Stimulated activated CD8-positive, alpha-beta memory T cell treated with anti-CD3 and anti-CD28 coated beads, Interleukin-7, amount 100 ng/mL, for 48 hours (primary cell): Measurements from ENCODE around the gene CPSF3.

ENCODE experiments used
- DNase-seq, 2 donors: peaks; one replicate each; pipeline ENCODE4 v3.0.0-alpha.2; 2020; ENCODE audit warnings: low read depth in 1 of 2; ENCODE audit errors: extremely low read depth in 1 of 2

The CPSF3 gene

DNA sequence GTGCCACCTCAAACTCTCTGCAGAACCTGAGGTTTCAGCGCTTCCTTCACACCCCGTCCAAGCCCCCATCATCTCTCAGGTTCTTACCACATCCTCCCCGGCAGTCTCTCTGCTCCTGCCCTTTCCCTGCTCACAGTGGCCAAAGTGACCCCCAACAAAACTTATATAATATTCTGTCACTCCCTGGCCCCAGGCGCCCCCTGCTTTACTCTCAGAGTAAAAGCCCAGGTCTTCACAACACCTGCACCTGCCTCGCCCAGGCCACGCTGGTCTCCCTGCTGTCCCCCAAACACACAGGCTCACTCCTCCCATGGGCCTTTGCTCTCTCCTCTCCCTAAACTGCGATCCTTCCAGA lies 6.5 kb upstream of the CPSF3 start:
- DNase-seq: no peak

DNA sequence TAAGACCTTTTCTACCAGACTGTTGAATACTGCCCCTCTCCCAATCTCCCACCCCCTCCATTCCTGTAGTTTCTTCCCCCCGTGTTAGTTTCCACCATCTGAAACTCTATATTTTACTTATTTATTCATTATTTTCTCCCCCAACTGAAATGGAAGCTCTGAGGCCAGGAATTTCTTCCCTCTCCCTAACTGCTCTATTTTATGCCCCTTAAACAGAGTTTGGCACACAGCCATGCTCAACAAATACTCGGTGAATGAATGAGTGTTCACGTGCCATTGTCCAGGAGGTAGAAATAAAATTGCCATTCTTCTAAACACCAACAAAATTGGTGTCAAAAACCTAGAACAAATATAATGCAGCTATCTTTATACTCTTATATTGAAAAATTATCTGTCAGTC lies 5.7 kb upstream of the CPSF3 start:
- no peak for DNase-seq

DNA sequence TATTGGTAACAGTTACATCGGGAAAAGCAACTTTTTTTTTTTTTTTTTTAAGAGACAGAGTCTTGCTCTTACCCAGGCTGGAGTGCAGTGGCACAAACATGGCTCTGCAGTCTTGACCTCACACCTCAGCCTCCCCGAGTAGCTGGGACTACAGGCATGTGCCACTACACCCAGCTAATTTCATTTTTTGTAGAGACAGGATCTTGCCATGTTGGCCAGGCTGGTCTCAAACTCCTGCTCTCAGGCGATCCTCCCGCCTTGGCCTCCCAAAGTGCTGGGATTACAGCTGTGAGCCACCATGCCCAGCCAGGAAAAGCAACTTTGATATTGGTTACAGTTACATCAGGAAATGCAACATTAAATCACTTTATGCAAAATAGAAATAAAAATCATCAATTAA lies 4.7 kb upstream of the CPSF3 start:
- no peak for DNase-seq

DNA sequence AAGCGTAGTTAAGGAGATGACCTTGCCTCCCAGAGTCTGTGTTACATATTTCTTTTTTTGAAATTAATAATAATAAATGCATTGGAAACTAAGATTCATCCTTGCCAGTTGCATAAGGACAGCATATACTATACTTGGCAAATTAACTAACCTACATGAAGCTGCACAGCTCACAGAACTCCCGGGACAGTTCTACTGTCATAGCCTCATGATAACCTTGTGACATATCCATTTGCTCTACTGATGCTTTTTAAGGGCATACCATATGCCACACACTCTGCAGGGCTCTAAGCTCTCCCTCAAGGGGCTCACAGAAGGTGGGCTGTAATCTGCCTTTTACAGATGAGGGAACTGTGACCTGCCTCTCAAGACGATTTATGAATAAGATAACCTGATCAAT lies 3.9 kb upstream of the CPSF3 start:
- DNase-seq: no peak

DNA sequence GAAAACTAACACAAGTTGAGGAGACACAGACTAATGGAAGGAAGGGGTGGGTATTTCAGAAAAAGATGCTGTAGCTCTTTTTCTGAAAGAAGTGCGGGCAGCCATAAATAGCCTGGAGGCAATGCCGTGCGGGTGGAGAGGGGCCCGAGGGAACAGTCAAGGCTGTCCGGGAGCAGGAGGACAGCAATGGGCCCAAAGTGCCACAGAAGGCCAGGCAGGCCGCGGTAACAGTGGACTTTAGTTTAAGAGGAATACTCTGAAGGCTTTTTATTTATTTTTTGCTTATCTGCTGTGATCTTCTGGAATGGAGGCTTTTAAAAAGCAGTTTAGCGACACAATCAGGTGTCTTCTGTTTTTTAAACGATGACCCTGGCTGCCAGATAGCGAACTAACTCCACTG lies 3.0 kb upstream of the CPSF3 start:
- no peak for DNase-seq

DNA sequence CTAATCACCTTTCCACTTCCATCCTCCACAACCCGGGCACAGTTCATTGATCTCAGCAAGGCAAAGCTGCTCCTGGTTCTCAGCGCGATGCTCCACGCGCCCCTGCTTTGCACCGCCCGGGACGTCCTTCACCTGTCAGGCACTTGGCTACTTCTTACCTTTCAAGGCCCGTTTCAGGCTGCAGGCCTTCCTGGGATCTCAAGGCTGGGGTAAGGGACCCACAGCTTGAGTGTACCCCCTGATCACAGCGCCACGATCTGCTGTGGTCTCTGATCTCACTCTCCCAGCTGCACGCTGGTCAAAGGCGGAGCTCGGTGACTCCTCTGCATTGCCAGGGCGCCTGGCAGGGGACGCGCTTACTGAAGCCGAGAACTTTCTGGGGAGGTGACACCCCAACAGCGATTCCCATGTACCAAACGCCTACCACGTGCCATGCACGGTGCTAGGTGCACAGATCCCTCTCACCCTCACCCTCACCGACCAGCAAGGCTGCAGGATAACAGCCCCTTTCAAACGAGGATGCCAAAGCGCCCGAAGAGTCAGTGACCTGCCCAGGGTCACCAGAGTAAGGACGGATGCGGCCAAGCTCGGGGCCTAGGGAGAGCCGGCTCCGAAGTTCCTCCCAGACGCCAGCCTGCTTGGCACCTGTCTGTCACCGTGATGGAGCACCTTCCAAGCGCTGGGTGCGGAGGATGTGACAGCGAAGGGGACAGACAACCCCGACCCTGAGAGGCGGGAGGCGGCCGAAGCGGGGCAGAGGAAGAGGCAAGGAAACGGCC lies 944 bp upstream of the CPSF3 start:
- DNase-seq: peak; percentile 25 to 57

DNA sequence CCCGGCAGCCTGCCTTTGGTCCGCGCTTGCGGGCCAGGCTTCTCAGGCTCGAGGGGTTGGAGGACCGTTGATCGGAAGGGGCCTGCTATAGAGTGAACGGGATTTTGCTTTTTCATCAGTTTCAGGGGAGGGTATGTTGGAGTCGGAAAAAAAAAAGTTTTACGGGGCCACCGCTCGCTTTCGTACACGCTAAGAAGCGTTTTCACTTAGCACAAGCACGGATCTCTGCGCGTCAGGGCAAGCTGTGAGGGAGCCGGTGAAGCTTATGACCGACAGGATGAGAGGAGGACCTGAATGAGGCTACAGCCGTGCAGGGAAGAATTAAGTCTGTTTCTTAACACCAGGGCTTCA lies 443 bp downstream of the CPSF3 start:
- no peak for DNase-seq

DNA sequence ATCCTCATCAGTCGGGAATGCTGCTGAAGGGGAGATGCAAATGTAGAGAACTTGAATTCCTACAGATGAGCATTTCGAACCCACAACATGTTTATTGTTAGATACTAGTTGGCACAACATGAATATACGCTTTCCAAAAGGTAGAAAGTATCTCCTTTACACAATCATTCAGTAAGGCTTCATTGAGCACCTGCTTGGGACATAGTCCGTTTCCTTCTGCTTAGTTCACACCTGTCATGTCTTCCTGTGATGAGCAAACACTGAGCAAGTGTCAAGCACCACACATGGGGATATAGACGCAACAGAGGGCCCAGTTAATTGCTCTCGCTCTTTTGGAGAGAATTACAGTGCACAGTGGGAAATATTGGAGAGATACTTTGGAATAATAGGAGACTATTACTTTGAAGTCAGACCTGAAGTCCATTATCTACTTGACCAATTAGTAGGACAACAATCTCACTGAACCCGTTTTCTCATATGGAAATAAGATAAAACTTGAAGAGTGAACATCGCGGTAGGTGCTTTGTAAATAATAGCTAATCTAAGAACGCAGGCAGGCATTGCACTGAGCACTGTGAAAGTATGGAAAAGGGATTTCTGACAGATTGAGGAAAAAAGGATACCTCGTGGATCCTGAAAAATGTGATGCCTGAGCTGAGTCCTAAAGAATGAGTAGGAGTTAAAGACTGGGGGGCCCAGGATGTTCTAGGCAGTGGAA lies 1.2 kb downstream of the CPSF3 start:
- no peak for DNase-seq

DNA sequence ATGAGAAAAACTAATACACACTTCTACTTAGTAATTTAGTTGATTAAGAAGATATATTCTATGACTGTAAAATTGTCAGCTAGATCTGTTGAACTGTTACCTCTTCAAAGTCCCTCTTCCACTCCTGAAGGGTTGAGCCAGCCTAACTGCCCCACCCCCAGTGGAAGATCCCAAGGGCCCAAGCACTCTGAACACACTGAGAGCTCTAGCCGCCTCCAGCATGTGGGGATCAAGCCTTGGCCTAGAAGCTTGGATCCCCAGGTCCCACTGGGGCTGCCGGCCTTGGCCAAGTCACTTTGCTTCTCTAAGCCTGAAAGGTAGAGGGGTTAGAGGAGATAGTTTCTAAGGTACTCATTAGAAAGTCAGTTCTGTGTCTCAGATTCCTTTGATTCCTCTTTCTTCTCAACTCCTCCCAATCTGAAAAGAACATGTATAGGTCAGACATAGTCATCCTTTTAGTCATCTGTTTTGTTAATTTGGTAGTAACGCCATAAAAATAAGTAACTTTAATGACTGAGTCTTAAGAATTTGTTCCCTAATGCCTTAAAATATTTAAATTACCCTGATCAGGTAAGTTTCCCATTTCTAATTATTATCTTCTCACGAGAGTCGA lies 5.6 kb downstream of the CPSF3 start:
- no peak for DNase-seq

DNA sequence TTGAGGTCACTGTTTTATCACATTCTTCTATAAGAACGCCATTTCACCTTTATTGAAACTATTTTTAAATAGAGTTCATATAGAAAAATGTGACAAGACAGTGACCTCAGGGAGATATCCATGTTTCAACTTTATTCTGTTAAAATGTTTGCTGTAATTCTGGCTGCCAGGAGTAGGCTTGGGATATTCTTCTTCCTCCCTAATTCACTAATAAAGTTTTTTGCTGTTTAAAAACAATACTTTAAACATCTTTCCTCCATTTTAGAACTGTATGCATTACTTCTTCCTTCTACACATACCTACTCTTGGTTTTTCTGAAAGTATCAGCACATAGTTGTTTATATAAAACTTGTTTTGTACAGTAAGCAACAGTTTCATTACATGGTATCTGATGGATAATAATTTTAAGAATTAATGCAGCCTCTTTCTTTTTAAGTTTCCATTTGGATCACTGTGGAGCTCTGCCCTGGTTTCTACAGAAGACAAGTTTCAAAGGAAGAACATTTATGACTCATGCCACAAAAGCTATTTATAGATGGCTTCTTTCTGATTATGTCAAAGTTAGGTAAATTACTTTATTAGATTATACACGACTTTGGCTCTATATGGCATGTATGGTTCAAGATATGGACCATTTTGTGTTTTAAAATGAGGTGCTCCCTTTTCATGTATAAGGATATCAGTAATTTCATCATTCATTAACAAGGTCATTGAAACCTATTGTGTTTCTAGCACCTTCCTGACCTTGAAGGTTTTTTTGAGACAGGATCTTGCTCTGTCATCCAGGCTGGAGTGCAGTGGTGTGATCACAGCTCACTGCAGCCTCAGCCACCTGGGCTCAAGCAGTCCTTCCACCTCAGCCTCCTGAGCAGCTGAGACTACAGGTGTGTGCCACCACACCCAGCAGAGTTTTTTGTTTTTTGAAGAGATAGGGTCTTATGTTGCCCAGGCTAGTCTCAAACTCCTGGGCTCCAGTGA lies 7.2 kb downstream of the CPSF3 start:
- DNase-seq: no peak

DNA sequence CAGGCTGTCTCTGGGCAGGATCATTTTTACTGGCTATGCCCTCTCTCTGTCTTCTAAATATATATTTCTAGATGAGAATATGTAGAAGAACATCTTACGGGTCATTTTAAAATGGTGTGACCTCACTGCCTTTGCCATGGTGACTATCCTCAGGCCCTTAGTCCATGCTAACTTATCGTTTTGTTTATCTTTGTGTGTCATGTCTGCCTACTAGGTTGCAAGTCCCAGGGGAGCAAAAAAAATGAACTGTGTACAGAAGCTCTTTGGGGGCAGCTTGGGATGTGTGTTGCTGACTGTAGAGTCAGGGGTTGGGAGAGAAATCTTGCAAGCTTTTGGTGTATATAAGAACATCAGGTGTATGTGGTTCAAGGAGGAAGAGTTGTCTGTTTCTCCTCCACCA lies 11.0 kb downstream of the CPSF3 start:
- DNase-seq: no peak

DNA sequence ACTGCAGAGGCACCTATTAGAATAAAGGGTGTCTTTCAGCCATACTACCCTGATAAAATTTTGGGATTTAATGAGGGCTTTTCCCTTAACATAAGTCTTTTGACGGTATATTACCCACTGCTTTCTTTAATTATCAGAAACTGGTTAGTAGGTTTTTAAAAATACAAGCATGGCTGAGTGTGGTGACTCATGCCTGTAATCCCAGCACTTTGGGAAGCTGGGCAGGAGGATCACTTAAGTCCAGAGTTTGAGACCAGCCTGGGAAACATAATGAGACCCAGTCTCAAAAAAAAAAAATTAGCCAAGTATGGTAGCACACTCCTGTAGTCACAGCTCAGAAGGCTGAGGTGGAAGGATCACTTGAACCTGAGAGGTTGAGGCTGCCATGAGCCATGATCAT lies 16.1 kb downstream of the CPSF3 start:
- DNase-seq: no peak

DNA sequence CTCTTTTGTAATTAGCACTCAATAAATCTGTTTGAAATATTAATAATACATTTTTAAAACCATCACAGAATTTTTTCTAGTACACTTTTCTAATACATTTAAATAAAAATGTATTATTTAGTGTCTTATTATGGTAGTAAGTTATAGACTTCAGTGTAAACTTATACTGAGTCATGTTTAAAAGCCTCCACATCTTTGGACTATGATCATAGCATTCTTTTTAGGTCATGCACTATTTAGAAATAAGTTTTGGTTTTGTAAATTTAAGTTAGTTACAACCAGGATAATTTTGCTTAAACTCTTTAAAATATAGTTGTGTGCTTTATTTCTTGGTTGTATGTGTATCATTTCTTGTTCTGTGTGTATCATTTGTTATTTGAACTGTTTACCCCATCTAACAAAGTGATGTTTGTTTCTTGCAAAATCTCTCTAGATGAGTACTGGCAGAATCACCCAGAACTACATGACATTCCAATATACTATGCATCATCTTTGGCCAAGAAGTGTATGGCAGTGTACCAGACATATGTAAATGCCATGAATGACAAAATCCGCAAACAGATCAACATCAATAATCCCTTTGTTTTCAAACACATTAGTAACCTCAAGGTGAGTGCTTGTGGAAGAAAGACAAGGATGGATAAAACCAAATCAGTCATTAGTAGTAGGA lies 16.7 kb downstream of the CPSF3 start:
- no peak for DNase-seq

DNA sequence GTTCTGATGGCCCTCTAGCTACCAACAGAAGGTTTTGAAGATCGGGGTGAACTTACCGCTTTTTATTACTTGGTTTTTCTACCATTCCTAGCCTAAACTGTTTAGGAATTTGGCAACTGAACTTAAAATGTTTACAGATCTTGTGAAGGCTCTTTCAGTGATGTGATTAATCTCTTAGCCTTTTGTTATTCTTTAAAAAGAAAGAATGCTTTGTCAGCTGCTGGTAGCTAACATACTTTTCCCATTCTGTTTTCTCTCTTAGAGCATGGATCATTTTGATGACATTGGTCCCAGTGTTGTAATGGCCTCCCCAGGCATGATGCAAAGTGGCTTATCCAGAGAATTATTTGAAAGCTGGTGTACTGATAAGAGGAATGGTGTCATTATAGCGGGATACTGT lies 18.1 kb downstream of the CPSF3 start:
- no peak for DNase-seq

DNA sequence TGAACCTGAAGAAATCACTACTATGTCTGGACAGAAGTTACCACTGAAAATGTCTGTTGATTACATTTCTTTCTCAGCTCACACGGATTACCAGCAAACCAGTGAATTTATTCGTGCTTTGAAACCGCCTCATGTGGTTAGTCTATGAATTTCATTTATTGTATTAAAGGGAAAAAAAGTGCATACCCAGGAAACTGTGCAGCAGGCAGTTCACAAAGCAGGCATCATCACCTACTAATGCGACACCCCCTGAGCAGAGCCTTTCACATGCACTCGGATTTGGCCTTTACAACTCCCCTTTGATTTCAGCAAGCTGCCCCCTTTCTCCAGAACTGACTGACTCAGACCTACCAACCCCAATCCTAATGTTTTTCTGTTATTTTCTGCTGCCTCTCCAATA lies 20.1 kb downstream of the CPSF3 start:
- no peak for DNase-seq

DNA sequence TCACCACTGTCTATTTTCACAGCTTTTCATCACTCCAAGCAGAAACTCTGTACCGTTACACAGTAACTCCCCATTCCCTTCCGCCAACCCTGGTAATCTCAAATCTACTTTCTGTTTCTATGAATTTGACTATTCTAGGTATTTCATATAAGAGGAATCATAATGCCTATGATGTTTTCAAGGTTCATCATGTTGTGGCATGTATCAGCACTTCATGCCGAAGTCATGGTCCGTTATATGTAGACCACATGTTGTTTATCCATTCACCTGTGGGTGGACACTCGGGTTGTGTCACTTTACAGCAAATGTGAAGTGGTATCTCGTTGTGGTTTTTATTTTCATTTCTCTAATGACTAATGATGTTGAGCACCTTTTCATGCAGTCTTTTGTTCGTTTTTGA lies 21.6 kb downstream of the CPSF3 start:
- no peak for DNase-seq

DNA sequence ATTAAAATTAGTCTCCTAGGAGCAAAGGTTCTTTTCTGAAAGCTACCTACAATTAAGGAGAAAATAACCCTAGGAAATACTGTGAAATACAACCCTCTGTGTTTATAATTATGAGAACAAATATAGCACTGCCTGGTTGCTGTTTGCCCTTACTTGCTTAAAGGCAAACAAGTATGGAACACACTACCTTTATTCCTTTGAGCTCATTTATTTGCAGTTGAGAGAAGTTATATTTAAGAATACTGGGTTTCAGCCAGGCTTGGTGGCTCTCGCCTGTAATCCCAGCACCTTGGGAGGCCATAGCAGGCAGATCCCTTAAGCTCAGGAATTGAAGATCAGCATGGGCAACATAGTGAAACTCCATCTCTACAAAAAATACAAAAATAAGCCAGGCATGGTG lies 27.8 kb downstream of the CPSF3 start:
- no peak for DNase-seq

DNA sequence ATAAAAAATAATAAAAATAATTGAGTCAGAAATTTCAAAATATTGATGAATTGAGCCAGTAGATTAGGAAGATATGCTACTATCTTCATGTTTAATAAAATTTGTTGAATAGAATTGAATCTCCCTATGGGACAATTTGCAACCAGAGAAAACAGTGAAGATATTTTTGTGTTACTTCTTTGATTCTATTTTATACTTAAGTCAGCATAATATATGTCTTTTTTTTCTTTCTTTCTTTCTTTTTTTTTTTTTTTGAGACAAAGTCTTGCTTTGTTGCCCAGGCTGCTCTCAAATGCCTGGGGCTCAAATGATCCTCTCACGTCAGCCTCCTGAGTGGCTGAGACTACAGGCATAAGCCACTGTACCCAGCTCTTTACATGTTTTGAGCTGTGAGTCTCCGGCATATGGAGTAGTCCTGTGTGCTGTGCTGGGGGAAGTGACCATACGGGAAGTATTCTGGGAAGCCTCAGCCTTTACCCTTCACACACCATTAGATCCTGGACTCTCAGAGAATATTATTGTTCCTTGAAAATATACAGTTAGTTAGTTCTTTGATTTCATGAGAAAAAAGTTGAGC lies 37.1 kb downstream of the CPSF3 start:
- no peak for DNase-seq

DNA sequence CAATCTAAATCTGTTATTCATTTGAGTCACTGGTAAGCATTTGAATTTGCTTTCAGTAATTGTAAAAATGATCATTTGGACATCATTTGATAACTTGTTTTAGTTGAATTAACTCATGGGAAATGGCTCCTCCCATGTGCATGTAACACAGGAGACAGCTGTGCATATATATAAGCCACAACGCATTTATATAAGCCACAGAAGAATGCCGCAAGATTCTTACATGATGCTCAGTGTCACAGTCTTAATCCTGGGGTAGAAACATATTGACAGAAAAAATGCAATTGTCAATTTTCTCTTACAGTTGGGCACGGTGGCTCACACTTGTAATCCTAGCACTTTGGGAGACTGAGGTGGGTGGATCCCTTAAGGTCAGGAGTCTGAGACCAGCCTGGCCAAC lies 37.6 kb downstream of the CPSF3 start:
- DNase-seq: no peak

DNA sequence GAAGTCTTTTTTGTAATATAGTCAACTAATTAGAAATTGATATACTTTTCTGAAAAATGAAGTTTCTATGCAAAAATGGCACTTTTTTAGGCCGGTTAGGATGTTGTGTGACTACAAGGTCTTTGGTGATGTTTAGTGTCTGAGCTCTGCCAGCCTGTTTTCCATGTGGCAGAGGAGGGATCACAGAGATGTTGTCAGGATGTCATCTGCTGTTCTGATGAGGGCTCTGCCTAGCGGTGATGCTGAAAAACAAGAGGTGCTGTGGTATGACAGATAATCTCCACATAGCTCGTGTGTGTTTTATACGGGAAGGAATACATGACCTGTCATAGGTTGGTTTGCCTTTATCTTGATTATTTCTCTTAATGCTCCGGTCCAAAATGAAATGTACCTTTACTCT lies 38.9 kb downstream of the CPSF3 start:
- no peak for DNase-seq
